Esophagus muscularis mucosa (tissue), 3 donors: ENCODE data around the gene PLEKHG4B.

Source experiments
- EP300 ChIP-seq: sonication (generic); formaldehyde crosslinking; IDR thresholded peaks from one replicate; pipeline ENCODE4 v1.6.1; 2017; ENCODE audit warnings: antibody characterized with exemption
- TF ChIP-seq, protein P1 (sequence below), 3 experiments: fragments of 200-600 bp in 2 of 3; fragments of 450-650 bp in 1 of 3; sonication (generic) in 2 of 3; IDR thresholded peaks; one replicate each; pipeline ENCODE4 v1.5.1; 2017 to 2019; ENCODE audit warnings: antibody characterized with exemption in 3 of 3, mild to moderate bottlenecking in 2 of 3, moderate library complexity in 1 of 3

DNA sequence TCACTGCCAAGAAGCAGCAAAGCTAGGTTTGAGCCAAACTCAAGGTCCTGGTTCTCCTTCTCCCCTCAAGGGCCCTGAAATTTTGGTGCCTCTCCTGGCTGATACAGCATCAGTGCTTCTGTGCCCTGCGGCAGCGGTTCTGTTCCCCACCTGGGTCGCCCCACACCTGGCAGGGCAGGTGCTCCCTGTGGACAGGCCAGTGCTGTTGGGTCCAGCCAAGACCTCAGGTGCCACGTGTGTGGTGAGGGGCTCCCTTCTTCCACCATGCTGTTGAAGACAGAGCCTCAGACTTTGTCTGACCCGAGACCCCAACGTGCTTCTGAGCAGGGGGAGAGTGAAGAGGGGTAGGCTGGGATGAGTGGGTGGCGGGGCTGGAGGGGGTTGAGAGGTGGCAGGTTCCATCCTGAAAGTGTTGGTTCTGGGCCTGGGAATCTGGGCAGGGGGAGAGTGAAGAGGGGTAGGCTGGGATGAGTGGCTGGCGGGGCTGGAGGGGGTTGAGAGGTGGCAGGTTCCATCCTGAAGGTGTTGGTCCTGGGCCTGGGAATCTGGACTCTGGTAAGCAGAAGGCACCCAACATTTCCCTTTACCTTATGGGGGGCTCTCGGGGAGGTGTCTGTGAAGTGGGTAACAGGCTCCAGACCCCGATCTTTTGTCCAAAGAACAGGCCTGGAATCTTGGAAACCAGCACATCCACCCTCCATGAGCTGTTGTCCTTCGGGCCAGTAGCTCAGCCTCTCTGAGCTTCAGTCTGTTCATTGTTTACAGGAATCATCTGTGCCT lies 2.3 kb downstream of the PLEKHG4B start:
- TF ChIP-seq, protein P1, sequence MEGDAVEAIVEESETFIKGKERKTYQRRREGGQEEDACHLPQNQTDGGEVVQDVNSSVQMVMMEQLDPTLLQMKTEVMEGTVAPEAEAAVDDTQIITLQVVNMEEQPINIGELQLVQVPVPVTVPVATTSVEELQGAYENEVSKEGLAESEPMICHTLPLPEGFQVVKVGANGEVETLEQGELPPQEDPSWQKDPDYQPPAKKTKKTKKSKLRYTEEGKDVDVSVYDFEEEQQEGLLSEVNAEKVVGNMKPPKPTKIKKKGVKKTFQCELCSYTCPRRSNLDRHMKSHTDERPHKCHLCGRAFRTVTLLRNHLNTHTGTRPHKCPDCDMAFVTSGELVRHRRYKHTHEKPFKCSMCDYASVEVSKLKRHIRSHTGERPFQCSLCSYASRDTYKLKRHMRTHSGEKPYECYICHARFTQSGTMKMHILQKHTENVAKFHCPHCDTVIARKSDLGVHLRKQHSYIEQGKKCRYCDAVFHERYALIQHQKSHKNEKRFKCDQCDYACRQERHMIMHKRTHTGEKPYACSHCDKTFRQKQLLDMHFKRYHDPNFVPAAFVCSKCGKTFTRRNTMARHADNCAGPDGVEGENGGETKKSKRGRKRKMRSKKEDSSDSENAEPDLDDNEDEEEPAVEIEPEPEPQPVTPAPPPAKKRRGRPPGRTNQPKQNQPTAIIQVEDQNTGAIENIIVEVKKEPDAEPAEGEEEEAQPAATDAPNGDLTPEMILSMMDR (IDR thresholded peaks at IDR 0.05) = no peak
- TF ChIP-seq EP300 = no peak
